Measurements from ENCODE around the gene PRTG. TPM values are rescaled to one million over a fixed set of nuclear protein-coding genes. Genes with fewer than 3 reads are reported as not detected.
A peak's percentile ranks its signal among the peaks of the same experiment; 100 is the strongest.
"Not testable (repeated sequence)": the region's sequence is repeated elsewhere in the genome, so short reads cannot be mapped to it uniquely, and the experiment has no call there.

The PRTG gene
- total and polyA plus RNA-seq, 3 experiments from 2014 or later: not detected

DNA sequence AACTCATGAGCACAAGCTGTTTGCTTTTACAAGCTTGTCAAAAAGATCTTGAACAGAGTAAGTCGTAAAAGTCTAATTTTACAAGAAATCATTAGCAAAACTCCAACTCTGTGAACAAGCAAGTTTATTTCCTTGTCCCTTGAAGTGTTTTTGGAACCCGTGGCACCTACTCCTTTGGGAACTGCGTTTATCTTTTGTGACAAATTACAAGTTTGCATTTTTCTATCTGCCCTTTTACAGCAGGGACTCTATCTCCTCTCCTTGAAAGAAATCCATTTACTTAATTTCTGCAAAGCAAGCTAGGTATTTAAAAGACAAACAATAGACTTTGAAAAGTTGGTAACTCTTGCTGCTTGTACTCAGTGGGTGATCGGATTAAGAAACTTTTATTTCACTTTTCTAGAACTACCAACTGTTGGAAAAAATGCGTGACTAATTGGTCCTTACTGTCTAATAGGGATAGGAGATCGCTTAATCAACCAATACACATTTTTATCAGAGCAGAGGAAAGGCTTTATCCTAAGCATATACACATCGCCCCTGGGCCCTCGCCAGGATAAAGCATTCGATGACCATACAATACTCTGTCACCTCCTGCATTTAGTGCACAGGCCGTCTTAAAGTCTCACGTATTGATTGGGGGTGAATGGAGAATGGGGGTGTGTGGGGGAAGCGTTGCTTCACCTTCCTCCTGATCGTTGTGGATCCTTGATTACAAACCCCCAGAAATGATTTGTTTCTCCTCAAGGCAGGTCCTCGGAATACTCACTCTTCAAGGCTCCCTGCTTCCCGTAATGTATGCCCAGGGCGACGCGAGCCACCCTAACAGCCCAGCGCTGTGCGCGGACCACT is 1.7 kb downstream of the PRTG start:
- H3K9me3 Mint-ChIP-seq: no peaks in the 10 kb centered on the region
- no peak overlapping the region for H3K4me3 Mint-ChIP-seq
- H3K4me1 Mint-ChIP-seq: peaks cover 3 to 5% (median 4%) of the 10 kb centered on the region in 3 donors
- H3K4me3 ChIP-seq (ENCODE audit: low read length): no peak overlapping the region
- no peak overlapping the region for H3K27ac Mint-ChIP-seq
- H3K36me3 ChIP-seq (ENCODE audit: insufficient read depth, low read length): no peaks in the 10 kb centered on the region
- no peaks in the 10 kb centered on the region for H3K36me3 Mint-ChIP-seq
- ChIA-PET POLR2A (no interaction called here), CTCF (no interaction called here)
- no peaks in the 10 kb centered on the region for H3K9me3 ChIP-seq (ENCODE audit: low read length)
- H3K27me3 ChIP-seq (ENCODE audit: insufficient read depth, low read length, poor library complexity, severe bottlenecking): peaks cover 21% of the 10 kb centered on the region
- DNase-seq: no peak
- H3K4me1 ChIP-seq (ENCODE audit: insufficient read depth, low read length): peaks cover 8% of the 10 kb centered on the region
- peaks cover 35 to 47% of the 10 kb centered on the region in 2 donors for H3K27me3 Mint-ChIP-seq
- no peak overlapping the region for H3K27ac ChIP-seq (ENCODE audit: low read depth, low read length)

DNA sequence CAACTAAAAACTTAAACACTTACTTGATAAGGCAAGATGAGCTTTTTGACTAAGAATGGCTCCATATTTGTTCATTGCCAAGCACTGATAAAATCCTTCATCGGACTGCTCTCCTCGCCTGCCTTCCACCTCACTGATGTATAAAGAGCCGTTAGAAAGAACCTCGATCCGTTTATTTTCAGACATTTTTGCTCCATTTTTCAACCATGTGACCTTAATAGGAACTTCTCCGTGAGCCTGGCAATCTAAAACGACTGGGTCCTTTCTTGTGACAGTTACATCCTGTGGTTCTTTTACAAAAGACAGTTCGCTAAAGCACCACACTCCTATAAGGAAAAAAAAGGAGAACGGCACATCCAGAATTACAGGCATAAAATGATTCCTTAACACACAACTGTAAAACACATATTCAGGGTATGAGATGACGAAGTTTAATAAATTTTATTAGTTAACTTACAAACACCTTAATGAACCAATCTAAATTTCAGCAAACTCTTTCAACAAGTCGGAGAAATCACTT is 2.5 kb downstream of the PRTG start:
- POLR2A ChIA-PET: no interaction called here
- H3K27me3 ChIP-seq (ENCODE audit: insufficient read depth, low read length, poor library complexity, severe bottlenecking): peaks cover 21% of the 10 kb centered on the region
- no peak overlapping the region for H3K27ac ChIP-seq (ENCODE audit: low read depth, low read length)
- H3K4me1 ChIP-seq (ENCODE audit: insufficient read depth, low read length): peaks cover 8% of the 10 kb centered on the region
- peaks cover 3 to 5% (median 4%) of the 10 kb centered on the region in 3 donors for H3K4me1 Mint-ChIP-seq
- DNase-seq: no peak
- no peak overlapping the region for H3K27ac Mint-ChIP-seq
- H3K36me3 Mint-ChIP-seq: no peaks in the 10 kb centered on the region
- H3K4me3 ChIP-seq (ENCODE audit: low read length): no peak overlapping the region
- H3K9me3 Mint-ChIP-seq: no peaks in the 10 kb centered on the region
- CTCF ChIA-PET: no interaction called here
- H3K36me3 ChIP-seq (ENCODE audit: insufficient read depth, low read length): no peaks in the 10 kb centered on the region
- H3K4me3 Mint-ChIP-seq: no peak overlapping the region
- peaks cover 33 to 45% of the 10 kb centered on the region in 2 donors for H3K27me3 Mint-ChIP-seq
- H3K9me3 ChIP-seq (ENCODE audit: low read length): no peaks in the 10 kb centered on the region

DNA sequence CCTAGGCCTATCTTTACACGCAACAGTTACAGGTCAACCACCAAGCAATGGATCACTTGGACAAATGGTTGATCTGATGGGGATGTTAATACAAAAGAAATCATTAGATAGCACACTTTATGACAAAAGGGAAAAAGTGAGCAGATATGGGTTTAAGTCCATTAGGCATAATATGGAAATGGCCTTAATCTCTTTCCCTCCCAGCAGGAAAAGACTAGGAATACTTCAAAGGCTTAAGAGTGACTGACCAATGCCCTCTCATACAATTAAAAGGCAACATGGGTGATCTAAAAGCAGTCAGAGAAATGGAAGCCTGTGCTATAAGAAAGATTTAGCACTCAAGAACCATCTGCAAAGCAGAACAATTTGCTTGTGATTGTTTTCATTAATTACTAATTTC is 3.3 kb downstream of the PRTG start:
- ChIA-PET POLR2A (no interaction called here), CTCF (no interaction called here)
- Histone ChIP-seq H3K27ac (ENCODE audit: low read depth, low read length) (no peak overlapping the region), H3K36me3 (ENCODE audit: insufficient read depth, low read length) (no peaks in the 10 kb centered on the region), H3K9me3 (ENCODE audit: low read length) (no peaks in the 10 kb centered on the region), H3K27me3 (ENCODE audit: insufficient read depth, low read length, poor library complexity, severe bottlenecking) (peaks cover 21% of the 10 kb centered on the region), H3K4me3 (ENCODE audit: low read length) (no peak overlapping the region), H3K4me1 (ENCODE audit: insufficient read depth, low read length) (peaks cover 8% of the 10 kb centered on the region)
- H3K27ac Mint-ChIP-seq: no peak overlapping the region
- H3K27me3 Mint-ChIP-seq: peaks cover 26 to 40% of the 10 kb centered on the region in 2 donors
- no peaks in the 10 kb centered on the region for H3K9me3 Mint-ChIP-seq
- H3K4me1 Mint-ChIP-seq: peaks cover 3 to 5% (median 4%) of the 10 kb centered on the region in 3 donors
- DNase-seq: no peak
- H3K4me3 Mint-ChIP-seq: peak overlapping the region in 1 of 7 donors; percentile 44
- no peaks in the 10 kb centered on the region for H3K36me3 Mint-ChIP-seq

DNA sequence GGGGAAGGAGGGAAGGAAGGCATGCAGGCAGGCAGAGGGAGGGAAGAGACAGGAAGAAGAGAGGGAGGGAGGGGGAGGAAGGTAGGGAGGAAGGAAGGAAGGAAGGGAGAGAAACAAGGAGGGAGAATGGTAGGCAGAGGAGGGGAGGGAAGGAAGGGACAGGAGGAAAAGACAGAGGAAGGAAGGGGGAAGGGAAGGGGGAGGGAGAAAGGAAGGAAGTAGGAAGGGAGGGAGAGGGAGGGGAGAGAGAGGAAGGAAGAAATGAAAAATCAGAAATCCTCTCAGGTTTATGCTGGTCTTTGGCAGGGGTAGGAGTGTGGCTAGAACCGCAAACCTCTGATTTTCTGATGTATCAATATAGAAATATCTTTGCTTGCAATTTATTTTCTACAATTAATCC is 4.2 kb downstream of the PRTG start:
- POLR2A ChIA-PET: no interaction called here
- no peaks in the 10 kb centered on the region for H3K36me3 Mint-ChIP-seq
- H3K27ac Mint-ChIP-seq: no peak overlapping the region
- peaks cover 0 to 2% (median 0%) of the 10 kb centered on the region in 5 donors for H3K9me3 Mint-ChIP-seq
- peaks cover 2 to 3% (median 3%) of the 10 kb centered on the region in 3 donors for H3K4me1 Mint-ChIP-seq
- Histone ChIP-seq H3K9me3 (ENCODE audit: low read length) (no peaks in the 10 kb centered on the region), H3K27me3 (ENCODE audit: insufficient read depth, low read length, poor library complexity, severe bottlenecking) (peaks cover 13% of the 10 kb centered on the region), H3K4me3 (ENCODE audit: low read length) (no peak overlapping the region), H3K36me3 (ENCODE audit: insufficient read depth, low read length) (no peaks in the 10 kb centered on the region), H3K4me1 (ENCODE audit: insufficient read depth, low read length) (peaks cover 8% of the 10 kb centered on the region), H3K27ac (ENCODE audit: low read depth, low read length) (no peak overlapping the region)
- H3K27me3 Mint-ChIP-seq: peaks cover 18 to 35% of the 10 kb centered on the region in 2 donors
- H3K4me3 Mint-ChIP-seq: no peak overlapping the region
- DNase-seq: no peak
- CTCF ChIA-PET: no interaction called here

DNA sequence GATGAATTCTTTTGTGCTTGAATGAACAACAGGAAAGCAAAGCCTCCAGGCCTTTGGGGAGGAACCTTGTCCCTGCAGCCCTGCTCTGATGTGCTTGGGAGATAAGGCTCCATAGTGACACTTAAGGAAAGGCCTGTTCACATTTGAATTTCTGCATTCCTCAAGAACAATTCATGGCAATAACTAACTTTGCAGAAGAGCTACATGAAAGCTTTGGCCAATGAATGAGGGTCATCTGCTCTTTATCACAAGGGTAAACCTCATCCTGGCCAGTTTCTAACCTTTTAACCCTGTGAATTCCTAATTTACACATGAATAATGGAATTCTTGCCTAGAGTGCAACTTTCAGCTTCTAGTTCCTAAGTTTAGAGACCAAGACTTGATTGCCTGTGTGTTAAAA is 5.6 kb downstream of the PRTG start:
- POLR2A ChIA-PET: no interaction called here
- CTCF ChIA-PET: no interaction called here

DNA sequence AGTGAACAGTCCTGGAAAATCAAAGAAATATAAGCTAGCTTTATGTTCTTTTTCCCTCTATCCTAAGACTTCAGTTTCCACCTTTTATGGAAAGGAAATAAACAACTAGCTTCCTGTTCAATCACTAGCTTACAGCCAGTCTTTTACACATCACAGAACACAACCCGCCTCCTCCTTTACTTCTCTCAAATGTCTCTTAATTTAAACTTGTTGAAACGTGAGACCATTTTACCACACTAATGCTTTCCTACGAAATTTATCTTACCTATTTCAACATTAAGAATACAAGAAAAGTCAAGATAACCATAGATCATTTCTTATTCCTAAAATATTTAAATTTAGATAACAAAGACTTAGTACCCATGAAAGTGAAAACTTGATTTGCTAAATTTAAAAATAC is 6.2 kb downstream of the PRTG start:
- Mint-ChIP-seq H3K27me3 (peaks cover 15 to 35% of the 10 kb centered on the region in 2 donors), H3K9me3 (peaks cover 0 to 3% (median 0%) of the 10 kb centered on the region in 5 donors), H3K4me3 (no peak overlapping the region), H3K27ac (no peak overlapping the region), H3K4me1 (no peaks in the 10 kb centered on the region), H3K36me3 (no peaks in the 10 kb centered on the region)
- CTCF ChIA-PET: no interaction called here
- Histone ChIP-seq H3K4me1 (ENCODE audit: insufficient read depth, low read length) (peaks cover 4% of the 10 kb centered on the region), H3K27ac (ENCODE audit: low read depth, low read length) (no peak overlapping the region), H3K27me3 (ENCODE audit: insufficient read depth, low read length, poor library complexity, severe bottlenecking) (peaks cover 2% of the 10 kb centered on the region), H3K9me3 (ENCODE audit: low read length) (no peaks in the 10 kb centered on the region), H3K36me3 (ENCODE audit: insufficient read depth, low read length) (no peaks in the 10 kb centered on the region), H3K4me3 (ENCODE audit: low read length) (no peak overlapping the region)
- DNase-seq: no peak
- POLR2A ChIA-PET: no interaction called here

More for the DNA sequence above, 5.6 kb downstream of the PRTG start:
- Histone ChIP-seq H3K9me3 (ENCODE audit: low read length) (no peaks in the 10 kb centered on the region), H3K27ac (ENCODE audit: low read depth, low read length) (no peak overlapping the region), H3K4me1 (ENCODE audit: insufficient read depth, low read length) (peaks cover 8% of the 10 kb centered on the region), H3K36me3 (ENCODE audit: insufficient read depth, low read length) (no peaks in the 10 kb centered on the region), H3K27me3 (ENCODE audit: insufficient read depth, low read length, poor library complexity, severe bottlenecking) (peaks cover 8% of the 10 kb centered on the region), H3K4me3 (ENCODE audit: low read length) (no peak overlapping the region)
- H3K9me3 Mint-ChIP-seq: peaks cover 0 to 3% (median 0%) of the 10 kb centered on the region in 5 donors
- no peaks in the 10 kb centered on the region for H3K4me1 Mint-ChIP-seq
- H3K27ac Mint-ChIP-seq: no peak overlapping the region
- peaks cover 15 to 34% of the 10 kb centered on the region in 2 donors for H3K27me3 Mint-ChIP-seq
- no peak overlapping the region for H3K4me3 Mint-ChIP-seq
- DNase-seq: no peak
- H3K36me3 Mint-ChIP-seq: no peaks in the 10 kb centered on the region

DNA sequence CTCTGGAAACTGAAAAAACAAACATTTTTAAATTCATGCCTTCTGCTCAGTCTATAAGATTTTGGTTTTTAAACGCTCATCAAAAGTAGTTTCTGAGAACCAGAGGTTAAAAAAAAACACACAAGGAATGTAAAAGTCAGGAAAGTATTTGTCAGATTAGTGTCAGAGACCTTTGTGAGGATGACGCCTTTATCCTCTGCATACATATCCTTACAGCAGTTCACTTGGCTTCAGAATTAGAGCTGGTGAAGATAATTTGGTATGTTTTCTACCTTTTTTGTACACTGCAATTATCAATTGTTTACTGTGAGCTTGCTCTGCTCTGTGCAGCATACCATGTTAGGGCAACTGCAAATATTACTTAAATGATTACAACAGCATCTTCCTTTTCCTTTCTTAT is 8.3 kb downstream of the PRTG start:
- H3K27me3 Mint-ChIP-seq: peaks cover 12 to 38% of the 10 kb centered on the region in 2 donors

DNA sequence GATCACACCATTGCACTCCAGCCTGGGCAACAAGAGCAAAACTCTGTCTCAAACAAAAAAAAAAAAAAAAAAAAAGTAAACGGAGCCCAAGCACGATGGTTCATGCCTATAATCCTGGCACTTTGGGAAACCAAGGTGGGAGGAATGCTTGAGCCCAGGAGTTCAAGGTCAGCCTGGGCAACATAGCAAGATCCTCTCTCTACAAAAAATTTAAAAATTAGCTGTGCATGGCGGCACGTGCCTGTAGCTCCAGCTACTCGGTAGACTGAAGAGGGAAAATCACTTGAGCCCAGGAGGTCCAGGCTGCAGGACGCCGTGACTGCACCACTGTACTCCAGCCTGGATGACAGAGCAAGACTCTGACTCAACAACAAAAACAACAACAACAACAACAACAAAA is 9.5 kb downstream of the PRTG start:
- H3K27me3 Mint-ChIP-seq: peaks cover 7 to 35% of the 10 kb centered on the region in 2 donors
- H3K27me3 ChIP-seq (ENCODE audit: insufficient read depth, low read length, poor library complexity, severe bottlenecking); H3K4me1 Mint-ChIP-seq; DNase-seq; H3K9me3 Mint-ChIP-seq; CTCF ChIA-PET; H3K4me3 ChIP-seq (ENCODE audit: low read length); H3K27ac ChIP-seq (ENCODE audit: low read depth, low read length); H3K36me3 ChIP-seq (ENCODE audit: insufficient read depth, low read length); POLR2A ChIA-PET; H3K4me1 ChIP-seq (ENCODE audit: insufficient read depth, low read length); H3K36me3 Mint-ChIP-seq; H3K4me3 Mint-ChIP-seq; H3K9me3 ChIP-seq (ENCODE audit: low read length); H3K27ac Mint-ChIP-seq: not testable (repeated sequence)

More for the DNA sequence above, 8.3 kb downstream of the PRTG start:
- Histone ChIP-seq H3K4me3 (ENCODE audit: low read length) (no peak overlapping the region), H3K9me3 (ENCODE audit: low read length) (no peaks in the 10 kb centered on the region), H3K4me1 (ENCODE audit: insufficient read depth, low read length) (no peaks in the 10 kb centered on the region), H3K27ac (ENCODE audit: low read depth, low read length) (no peak overlapping the region), H3K36me3 (ENCODE audit: insufficient read depth, low read length) (no peaks in the 10 kb centered on the region), H3K27me3 (ENCODE audit: insufficient read depth, low read length, poor library complexity, severe bottlenecking) (no peaks in the 10 kb centered on the region)
- H3K4me3 Mint-ChIP-seq: no peak overlapping the region
- ChIA-PET CTCF (no interaction called here), POLR2A (no interaction called here)
- peak overlapping the region in 1 of 8 donors; percentile 61 for H3K27ac Mint-ChIP-seq
- H3K4me1 Mint-ChIP-seq: no peaks in the 10 kb centered on the region
- H3K9me3 Mint-ChIP-seq: peaks cover 0 to 3% (median 0%) of the 10 kb centered on the region in 5 donors
- H3K36me3 Mint-ChIP-seq: no peaks in the 10 kb centered on the region
- no peak for DNase-seq

Data from CD8-positive, alpha-beta memory T cell (primary cell).